ENCODE measurements around the gene FBXL19. TPM values are rescaled to one million over a fixed set of nuclear protein-coding genes. Genes with fewer than 3 reads are reported as not detected.

The FBXL19 gene
- total and polyA plus RNA-seq, 4 donors, result 0.31 to 4.8 (median 2.7) TPM

DNA sequence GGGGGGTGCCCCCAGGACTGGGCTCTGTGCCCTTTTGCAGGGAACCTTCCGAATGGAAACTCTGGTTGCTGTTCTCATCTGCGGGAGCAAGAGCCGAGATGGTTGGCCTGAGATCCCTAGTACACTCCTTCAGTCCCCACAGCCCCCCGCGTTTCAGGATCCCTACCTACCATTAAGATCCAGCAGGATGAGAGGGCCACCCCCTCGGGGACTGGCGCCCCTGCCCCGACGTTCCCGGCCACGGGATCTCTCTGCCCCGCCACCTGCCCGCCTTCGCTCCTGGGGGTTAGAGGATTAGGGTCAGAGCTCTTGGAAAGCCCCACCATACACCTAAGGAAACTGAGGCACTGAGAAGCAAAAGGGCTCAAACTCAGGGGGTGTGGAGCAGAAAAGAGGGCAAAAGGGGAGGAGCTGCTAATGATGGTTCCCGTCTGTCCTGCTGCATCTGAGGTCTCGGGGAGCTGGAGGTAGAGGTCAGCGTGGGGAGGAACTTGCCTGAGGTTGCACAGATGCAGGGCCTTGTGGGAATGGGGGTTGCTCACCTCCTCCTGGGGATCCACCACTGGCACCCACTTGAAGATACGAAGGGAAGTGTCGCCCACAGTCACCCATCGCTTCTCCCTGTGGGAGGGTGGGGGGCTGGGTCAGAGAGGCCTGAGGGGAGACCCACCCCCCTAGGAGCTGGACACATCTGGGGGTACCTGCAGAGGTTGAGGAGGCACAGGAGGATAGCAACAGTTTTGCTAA, 30.5 kb upstream of the FBXL19 start:
- peaks cover 0 to 8% (median 2%) of the 10 kb centered on the region in 4 donors for H3K36me3 ChIP-seq (ENCODE audit: control insufficient read depth in 4 of 4, insufficient read depth in 3 of 4, low read depth in 1 of 4, low read length in 3 of 4)
- WGBS, result 82% methylated on average over 20 of the region's 20 CpGs
- H3K27ac ChIP-seq (ENCODE audit: low read depth in 1 of 2, low read length in 2 of 2), result peak overlapping the region in 1 of 2 donors; percentile 74
- peak overlapping the region; percentile 74 to 95 for H3K9ac ChIP-seq (ENCODE audit: low read depth in 1 of 2, low read length in 2 of 2)
- H3K4me3 ChIP-seq (ENCODE audit: low read depth in 1 of 3, low read length in 3 of 3), result peak overlapping the region; percentile 79 to 93 (median 92)
- H3K4me1 ChIP-seq (ENCODE audit: control insufficient read depth in 4 of 4, insufficient read depth in 4 of 4, low read length in 3 of 4), result peaks cover 9 to 28% (median 24%) of the 10 kb centered on the region in 4 donors
- H3K27me3 ChIP-seq (ENCODE audit: control insufficient read depth in 4 of 4, insufficient read depth in 4 of 4, low read length in 3 of 4), result no peaks in the 10 kb centered on the region
- no peak for DNase-seq (ENCODE audit: low spot score)
- TF ChIP-seq, protein P1, sequence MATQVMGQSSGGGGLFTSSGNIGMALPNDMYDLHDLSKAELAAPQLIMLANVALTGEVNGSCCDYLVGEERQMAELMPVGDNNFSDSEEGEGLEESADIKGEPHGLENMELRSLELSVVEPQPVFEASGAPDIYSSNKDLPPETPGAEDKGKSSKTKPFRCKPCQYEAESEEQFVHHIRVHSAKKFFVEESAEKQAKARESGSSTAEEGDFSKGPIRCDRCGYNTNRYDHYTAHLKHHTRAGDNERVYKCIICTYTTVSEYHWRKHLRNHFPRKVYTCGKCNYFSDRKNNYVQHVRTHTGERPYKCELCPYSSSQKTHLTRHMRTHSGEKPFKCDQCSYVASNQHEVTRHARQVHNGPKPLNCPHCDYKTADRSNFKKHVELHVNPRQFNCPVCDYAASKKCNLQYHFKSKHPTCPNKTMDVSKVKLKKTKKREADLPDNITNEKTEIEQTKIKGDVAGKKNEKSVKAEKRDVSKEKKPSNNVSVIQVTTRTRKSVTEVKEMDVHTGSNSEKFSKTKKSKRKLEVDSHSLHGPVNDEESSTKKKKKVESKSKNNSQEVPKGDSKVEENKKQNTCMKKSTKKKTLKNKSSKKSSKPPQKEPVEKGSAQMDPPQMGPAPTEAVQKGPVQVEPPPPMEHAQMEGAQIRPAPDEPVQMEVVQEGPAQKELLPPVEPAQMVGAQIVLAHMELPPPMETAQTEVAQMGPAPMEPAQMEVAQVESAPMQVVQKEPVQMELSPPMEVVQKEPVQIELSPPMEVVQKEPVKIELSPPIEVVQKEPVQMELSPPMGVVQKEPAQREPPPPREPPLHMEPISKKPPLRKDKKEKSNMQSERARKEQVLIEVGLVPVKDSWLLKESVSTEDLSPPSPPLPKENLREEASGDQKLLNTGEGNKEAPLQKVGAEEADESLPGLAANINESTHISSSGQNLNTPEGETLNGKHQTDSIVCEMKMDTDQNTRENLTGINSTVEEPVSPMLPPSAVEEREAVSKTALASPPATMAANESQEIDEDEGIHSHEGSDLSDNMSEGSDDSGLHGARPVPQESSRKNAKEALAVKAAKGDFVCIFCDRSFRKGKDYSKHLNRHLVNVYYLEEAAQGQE (IDR thresholded peaks at IDR 0.05), result no peak
- TF ChIP-seq YY1 (IDR thresholded peaks at IDR 0.05) (no peak), SP1 (IDR thresholded peaks at IDR 0.05) (no peak), HNF4G (IDR thresholded peaks at IDR 0.05) (no peak), JUND (IDR thresholded peaks at IDR 0.05) (no peak), HNF4A (conservative IDR thresholded peaks at IDR 0.05) (no peak), RXRA (IDR thresholded peaks at IDR 0.05) (no peak), GABPA (IDR thresholded peaks at IDR 0.05 in 1 of 2, conservative IDR thresholded peaks at IDR 0.05 in 1 of 2) (no peak), FOXA1 (IDR thresholded peaks at IDR 0.05) (no peak), FOXA2 (IDR thresholded peaks at IDR 0.05) (no peak)
- TF ChIP-seq, protein P2, sequence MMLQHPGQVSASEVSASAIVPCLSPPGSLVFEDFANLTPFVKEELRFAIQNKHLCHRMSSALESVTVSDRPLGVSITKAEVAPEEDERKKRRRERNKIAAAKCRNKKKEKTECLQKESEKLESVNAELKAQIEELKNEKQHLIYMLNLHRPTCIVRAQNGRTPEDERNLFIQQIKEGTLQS (IDR thresholded peaks at IDR 0.05), result no peak
- TF ChIP-seq, protein P3, sequence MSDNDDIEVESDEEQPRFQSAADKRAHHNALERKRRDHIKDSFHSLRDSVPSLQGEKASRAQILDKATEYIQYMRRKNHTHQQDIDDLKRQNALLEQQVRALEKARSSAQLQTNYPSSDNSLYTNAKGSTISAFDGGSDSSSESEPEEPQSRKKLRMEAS (IDR thresholded peaks at IDR 0.05), result no peak
- TF ChIP-seq, protein P4, sequence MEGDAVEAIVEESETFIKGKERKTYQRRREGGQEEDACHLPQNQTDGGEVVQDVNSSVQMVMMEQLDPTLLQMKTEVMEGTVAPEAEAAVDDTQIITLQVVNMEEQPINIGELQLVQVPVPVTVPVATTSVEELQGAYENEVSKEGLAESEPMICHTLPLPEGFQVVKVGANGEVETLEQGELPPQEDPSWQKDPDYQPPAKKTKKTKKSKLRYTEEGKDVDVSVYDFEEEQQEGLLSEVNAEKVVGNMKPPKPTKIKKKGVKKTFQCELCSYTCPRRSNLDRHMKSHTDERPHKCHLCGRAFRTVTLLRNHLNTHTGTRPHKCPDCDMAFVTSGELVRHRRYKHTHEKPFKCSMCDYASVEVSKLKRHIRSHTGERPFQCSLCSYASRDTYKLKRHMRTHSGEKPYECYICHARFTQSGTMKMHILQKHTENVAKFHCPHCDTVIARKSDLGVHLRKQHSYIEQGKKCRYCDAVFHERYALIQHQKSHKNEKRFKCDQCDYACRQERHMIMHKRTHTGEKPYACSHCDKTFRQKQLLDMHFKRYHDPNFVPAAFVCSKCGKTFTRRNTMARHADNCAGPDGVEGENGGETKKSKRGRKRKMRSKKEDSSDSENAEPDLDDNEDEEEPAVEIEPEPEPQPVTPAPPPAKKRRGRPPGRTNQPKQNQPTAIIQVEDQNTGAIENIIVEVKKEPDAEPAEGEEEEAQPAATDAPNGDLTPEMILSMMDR (IDR thresholded peaks at IDR 0.05; ENCODE audit: low read depth, low read length, missing input control), result no peak
- TF ChIP-seq, protein P5, sequence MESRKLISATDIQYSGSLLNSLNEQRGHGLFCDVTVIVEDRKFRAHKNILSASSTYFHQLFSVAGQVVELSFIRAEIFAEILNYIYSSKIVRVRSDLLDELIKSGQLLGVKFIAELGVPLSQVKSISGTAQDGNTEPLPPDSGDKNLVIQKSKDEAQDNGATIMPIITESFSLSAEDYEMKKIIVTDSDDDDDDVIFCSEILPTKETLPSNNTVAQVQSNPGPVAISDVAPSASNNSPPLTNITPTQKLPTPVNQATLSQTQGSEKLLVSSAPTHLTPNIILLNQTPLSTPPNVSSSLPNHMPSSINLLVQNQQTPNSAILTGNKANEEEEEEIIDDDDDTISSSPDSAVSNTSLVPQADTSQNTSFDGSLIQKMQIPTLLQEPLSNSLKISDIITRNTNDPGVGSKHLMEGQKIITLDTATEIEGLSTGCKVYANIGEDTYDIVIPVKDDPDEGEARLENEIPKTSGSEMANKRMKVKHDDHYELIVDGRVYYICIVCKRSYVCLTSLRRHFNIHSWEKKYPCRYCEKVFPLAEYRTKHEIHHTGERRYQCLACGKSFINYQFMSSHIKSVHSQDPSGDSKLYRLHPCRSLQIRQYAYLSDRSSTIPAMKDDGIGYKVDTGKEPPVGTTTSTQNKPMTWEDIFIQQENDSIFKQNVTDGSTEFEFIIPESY (IDR thresholded peaks at IDR 0.05), result no peak
- no peaks in the 10 kb centered on the region for H3K9me3 ChIP-seq (ENCODE audit: control insufficient read depth in 4 of 4, low read length in 3 of 4)

DNA sequence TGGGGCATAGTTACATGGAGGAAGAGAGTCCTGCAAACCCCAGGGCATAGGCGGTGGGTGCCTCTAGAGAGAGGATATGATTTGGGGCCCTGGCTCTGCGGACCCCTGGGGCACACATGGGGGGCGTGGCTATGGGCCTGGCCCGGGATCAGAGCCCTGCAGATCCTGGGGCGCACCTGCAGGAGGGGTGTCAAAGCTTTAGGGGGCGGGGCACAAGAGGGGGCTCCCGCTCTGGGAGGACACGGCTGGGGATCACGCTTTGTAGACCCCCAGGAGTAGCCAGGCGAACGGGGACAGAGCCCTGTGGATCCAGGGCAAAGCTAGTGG, 30.0 kb upstream of the FBXL19 start:
- Histone ChIP-seq H3K9me3 (ENCODE audit: control insufficient read depth in 4 of 4, low read length in 3 of 4) (no peaks in the 10 kb centered on the region), H3K27ac (ENCODE audit: low read depth in 1 of 2, low read length in 2 of 2) (peak overlapping the region; percentile 74 to 80), H3K9ac (ENCODE audit: low read depth in 1 of 2, low read length in 2 of 2) (peak overlapping the region; percentile 74 to 95), H3K36me3 (ENCODE audit: control insufficient read depth in 4 of 4, insufficient read depth in 3 of 4, low read depth in 1 of 4, low read length in 3 of 4) (peaks cover 0 to 8% (median under 1%) of the 10 kb centered on the region in 4 donors), H3K4me3 (ENCODE audit: low read depth in 1 of 3, low read length in 3 of 3) (peak overlapping the region; percentile 79 to 93 (median 92)), H3K27me3 (ENCODE audit: control insufficient read depth in 4 of 4, insufficient read depth in 4 of 4, low read length in 3 of 4) (no peaks in the 10 kb centered on the region), H3K4me1 (ENCODE audit: control insufficient read depth in 4 of 4, insufficient read depth in 4 of 4, low read length in 3 of 4) (peaks cover 9 to 28% (median 24%) of the 10 kb centered on the region in 4 donors)
- DNase-seq (ENCODE audit: low spot score), result no peak
- 7% methylated on average over 11 of the region's 11 CpGs for WGBS
- TF ChIP-seq YY1 (IDR thresholded peaks at IDR 0.05) (no peak), FOXA1 (IDR thresholded peaks at IDR 0.05) (no peak), FOXA2 (IDR thresholded peaks at IDR 0.05) (no peak), HNF4A (conservative IDR thresholded peaks at IDR 0.05) (no peak), JUND (IDR thresholded peaks at IDR 0.05) (no peak), NR2F2 (IDR thresholded peaks at IDR 0.05) (no peak), EGR1 (IDR thresholded peaks at IDR 0.05; ENCODE audit: low read depth in 2 of 2) (no peak), GABPA (IDR thresholded peaks at IDR 0.05 in 1 of 2, conservative IDR thresholded peaks at IDR 0.05 in 1 of 2) (no peak), HNF4G (IDR thresholded peaks at IDR 0.05) (no peak)
- TF ChIP-seq, protein P1 (IDR thresholded peaks at IDR 0.05), result no peak
- TF ChIP-seq, protein P5 (IDR thresholded peaks at IDR 0.05), result no peak
